Type B pancreatic cell (in vitro differentiated cells): ENCODE data around the gene MARF1. TPM values are rescaled to one million over a fixed set of nuclear protein-coding genes. Genes with fewer than 3 reads are reported as not detected.
"Not testable (repeated sequence)": the region's sequence is repeated elsewhere in the genome, so short reads cannot be mapped to it uniquely, and the experiment has no call there.

ENCODE experiments used
- DNase-seq: peaks from one replicate; pipeline ENCODE4 v3.0.0; 2021; ENCODE audit warnings: mixed read lengths; ENCODE audit not compliant: unreplicated experiment; ENCODE audit errors: extremely low spot score
- H3K27ac Mint-ChIP-seq: 2 replicates; pipeline ENCODE4 v1.8.0; 2021; ENCODE audit warnings: mild to moderate bottlenecking, mixed read lengths
- H3K27me3 Mint-ChIP-seq: 2 replicates; pipeline ENCODE4 v1.8.0; 2021; ENCODE audit warnings: mixed read lengths
- H3K36me3 Mint-ChIP-seq: 2 replicates; pipeline ENCODE4 v1.8.0; 2021; ENCODE audit warnings: mixed read lengths
- H3K4me1 Mint-ChIP-seq: one replicate; pipeline ENCODE4 v1.8.0; 2021; ENCODE audit warnings: mixed read lengths; ENCODE audit not compliant: unreplicated experiment
- H3K4me3 Mint-ChIP-seq: 2 replicates; pipeline ENCODE4 v1.8.0; 2021; ENCODE audit warnings: mild to moderate bottlenecking, mixed read lengths
- H3K9me3 Mint-ChIP-seq: 2 replicates; pipeline ENCODE4 v1.8.0; 2021; ENCODE audit warnings: mixed read lengths
- total RNA-seq: library from RNA; stranded (reverse); gene quantifications from 2 replicates; pipeline ENCODE4 v1.2.1, GENCODE V29; 2021; ENCODE audit warnings: low replicate concordance
- TF ChIP-seq, protein P1 (sequence below): fragments of 200-600 bp; sonication (generic); conservative IDR thresholded peaks from 2 replicates; pipeline ENCODE4 v1.5.0; 2021; ENCODE audit warnings: antibody characterized with exemption, mild to moderate bottlenecking

The MARF1 gene
- total RNA-seq, 1 donor from 2014 or later, result 75.4 TPM

DNA sequence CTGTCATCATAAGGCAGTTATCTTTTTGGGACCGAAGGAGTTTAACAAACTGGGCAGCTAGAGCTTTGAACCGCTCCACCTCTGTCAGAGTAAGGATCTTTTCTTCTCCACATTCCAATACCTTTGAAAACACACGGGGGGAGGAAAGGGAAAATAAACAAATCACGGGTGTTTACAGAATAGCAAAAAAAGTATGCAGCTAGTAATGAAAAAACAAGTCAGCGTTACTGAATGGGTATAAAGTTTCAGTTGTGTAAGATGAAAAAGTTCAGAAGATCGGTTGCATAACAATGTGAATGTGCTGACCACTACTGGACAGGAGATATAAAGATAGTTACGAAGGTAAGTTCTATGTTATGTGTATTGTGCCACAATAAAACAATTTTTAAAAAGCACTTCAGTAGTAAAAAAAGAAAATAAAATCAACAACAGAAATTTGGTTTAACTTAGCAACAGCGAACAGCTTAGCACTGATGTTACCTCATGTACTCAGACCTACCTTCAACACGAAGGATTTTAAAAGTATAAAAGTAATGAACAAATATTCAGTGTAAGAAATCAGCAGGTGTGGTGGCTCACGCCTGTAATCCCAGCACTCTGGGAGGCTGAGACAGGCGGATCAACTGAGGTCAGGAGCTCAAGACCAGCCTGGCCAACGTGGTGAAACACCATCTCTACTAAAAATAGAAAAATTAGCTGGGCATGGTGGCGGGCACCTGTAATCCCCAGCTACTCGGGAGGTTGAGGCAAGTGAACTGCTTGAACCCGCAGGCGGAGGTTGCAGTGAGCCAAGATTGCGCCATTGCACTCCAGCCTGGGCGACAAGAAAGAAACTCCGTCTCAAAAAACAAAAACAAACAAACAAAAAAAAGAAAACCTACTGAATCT lies 34.3 kb downstream of the MARF1 start:
- no peaks in the 10 kb centered on the region for H3K9me3 Mint-ChIP-seq
- H3K27ac Mint-ChIP-seq, result no peak overlapping the region
- no peaks in the 10 kb centered on the region for H3K27me3 Mint-ChIP-seq
- TF ChIP-seq, protein P1, sequence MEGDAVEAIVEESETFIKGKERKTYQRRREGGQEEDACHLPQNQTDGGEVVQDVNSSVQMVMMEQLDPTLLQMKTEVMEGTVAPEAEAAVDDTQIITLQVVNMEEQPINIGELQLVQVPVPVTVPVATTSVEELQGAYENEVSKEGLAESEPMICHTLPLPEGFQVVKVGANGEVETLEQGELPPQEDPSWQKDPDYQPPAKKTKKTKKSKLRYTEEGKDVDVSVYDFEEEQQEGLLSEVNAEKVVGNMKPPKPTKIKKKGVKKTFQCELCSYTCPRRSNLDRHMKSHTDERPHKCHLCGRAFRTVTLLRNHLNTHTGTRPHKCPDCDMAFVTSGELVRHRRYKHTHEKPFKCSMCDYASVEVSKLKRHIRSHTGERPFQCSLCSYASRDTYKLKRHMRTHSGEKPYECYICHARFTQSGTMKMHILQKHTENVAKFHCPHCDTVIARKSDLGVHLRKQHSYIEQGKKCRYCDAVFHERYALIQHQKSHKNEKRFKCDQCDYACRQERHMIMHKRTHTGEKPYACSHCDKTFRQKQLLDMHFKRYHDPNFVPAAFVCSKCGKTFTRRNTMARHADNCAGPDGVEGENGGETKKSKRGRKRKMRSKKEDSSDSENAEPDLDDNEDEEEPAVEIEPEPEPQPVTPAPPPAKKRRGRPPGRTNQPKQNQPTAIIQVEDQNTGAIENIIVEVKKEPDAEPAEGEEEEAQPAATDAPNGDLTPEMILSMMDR, result no peak
- peaks cover 28% of the 10 kb centered on the region for H3K36me3 Mint-ChIP-seq
- no peak overlapping the region for H3K4me3 Mint-ChIP-seq
- DNase-seq, result no peak
- no peaks in the 10 kb centered on the region for H3K4me1 Mint-ChIP-seq

DNA sequence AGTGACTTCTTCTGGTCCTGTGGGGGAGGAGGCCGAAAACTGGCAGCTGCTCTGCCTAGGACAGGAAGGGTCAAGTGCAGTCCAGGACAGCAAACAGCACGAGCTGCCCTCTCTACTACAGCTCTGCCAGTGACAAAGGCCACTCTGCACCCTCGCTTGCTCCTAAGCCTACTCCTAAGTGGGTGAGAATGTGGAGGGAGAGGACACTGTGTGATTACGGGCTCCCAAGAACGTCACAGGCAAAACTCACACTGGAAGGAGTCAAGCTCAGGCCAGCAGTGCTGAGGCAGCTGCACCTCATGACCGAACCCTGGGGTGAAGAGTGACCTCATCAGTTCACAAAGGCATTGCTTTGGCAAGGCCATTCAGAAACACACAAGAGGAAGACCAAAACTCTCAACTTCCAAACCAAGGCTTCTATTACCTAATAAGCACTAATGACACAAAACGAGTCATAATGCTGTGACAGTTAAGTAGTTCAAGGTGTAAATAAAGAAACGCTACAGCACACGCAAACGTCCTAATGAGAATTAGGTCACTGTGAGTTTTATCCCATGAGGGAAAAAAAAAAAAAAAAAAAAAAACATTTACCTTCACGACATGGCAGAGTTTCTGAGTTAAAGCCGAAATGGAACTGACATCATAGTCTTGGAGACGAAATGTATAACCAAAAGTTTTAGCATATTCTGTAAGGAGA lies 35.1 kb downstream of the MARF1 start:
- no peak overlapping the region for H3K27ac Mint-ChIP-seq
- TF ChIP-seq, protein P1, result no peak
- DNase-seq, result no peak
- no peak overlapping the region for H3K4me3 Mint-ChIP-seq
- no peaks in the 10 kb centered on the region for H3K4me1 Mint-ChIP-seq
- peaks cover 31% of the 10 kb centered on the region for H3K36me3 Mint-ChIP-seq
- no peaks in the 10 kb centered on the region for H3K27me3 Mint-ChIP-seq
- H3K9me3 Mint-ChIP-seq, result no peaks in the 10 kb centered on the region

DNA sequence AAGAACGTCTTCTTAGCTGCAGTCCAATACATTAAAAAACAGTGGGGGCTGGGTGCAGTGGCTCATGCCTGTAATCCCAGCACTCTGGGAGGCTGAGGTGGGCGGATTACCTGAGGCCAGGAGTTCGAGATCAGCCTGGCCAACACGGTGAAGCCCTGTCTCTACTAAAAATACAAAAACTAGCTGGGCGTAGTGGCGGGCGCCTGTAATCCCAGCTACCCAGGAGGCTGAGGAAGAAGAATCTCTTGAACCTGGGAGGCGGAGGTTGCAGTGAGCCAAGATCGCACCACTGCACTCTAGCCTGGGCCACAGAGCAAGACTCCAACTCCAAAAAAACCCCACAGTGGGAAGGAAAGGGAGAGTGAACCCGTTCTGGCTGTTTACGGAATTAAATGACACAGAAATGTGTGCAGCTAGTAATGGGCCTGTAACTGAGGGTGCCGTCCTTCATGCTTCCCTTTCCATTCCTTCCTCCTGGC lies 35.7 kb downstream of the MARF1 start:
- H3K27me3 Mint-ChIP-seq, H3K4me3 Mint-ChIP-seq: not testable (repeated sequence)

DNA sequence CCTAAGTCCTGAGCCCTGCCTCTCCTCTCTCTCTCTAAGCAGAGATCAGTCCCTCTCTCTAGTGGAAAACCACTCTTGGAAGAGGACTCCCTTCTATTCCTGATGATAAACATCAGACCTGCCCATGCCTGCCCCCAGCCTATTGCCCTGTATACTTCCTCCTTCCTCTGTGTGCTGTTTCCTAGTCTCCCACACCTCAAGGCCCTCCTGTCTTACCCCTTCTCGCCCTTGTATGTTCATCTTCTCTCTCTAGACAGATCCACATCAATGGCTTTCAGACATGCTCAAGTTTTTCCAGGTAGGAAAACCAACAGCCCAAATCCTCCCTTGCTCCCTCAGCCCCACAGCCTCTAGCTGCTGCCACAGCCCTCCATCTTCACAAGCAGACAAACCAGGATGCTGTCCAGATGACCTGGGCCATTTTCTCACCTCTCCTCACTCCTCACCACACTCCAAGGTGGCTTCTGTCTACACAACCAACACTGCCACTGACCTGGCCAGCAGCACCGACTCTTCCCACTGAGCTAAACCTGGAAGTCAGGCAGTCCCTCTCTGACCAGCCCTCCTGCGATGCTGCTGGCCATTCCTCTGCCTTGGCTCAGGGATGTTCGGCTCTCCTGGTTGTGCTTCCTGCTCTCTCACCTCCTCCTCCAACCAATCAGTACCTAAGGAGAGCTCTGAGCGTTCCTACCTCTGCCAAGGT lies 36.3 kb downstream of the MARF1 start:
- Mint-ChIP-seq H3K4me1 (no peaks in the 10 kb centered on the region), H3K36me3 (peaks cover 36% of the 10 kb centered on the region), H3K27ac (no peak overlapping the region), H3K27me3 (no peaks in the 10 kb centered on the region), H3K4me3 (no peak overlapping the region), H3K9me3 (no peaks in the 10 kb centered on the region)
- TF ChIP-seq, protein P1, result no peak
- no peak for DNase-seq

More for the DNA sequence above, 35.7 kb downstream of the MARF1 start:
- H3K27ac Mint-ChIP-seq, H3K4me1 Mint-ChIP-seq, DNase-seq, H3K9me3 Mint-ChIP-seq: not testable (repeated sequence)
- peaks cover 34% of the 10 kb centered on the region for H3K36me3 Mint-ChIP-seq

DNA sequence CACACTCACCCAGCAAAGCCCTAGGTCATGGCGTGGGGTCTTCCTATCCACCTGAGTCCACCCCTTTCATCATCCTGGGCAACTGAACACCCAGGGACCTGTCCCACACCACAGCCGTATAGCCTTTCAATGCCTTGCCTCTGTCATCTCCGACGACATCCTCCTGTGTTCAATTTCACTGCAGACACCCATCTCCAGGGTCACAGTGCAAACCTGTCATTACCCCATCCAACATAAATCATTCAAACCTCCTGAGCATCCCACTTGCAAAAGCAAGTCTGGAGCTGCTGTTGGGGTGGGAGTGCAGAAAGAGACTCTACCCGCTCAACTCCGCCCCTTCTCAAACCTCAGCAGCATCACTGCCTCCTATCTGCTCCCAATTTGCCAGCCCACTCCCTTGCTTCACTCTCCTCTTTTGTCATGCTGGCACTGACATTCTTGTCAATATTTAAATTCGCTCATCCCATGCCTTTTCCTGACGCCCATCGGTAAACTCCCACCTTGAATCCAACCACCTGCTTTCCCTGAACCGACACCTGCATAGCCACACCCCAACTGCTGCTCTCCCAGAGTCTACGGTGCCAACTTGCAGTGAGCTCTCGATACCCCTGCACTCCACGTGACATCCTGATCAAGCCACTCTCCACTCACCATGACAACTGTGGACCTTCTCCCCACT lies 37.0 kb downstream of the MARF1 start:
- Mint-ChIP-seq H3K9me3 (no peaks in the 10 kb centered on the region), H3K36me3 (peaks cover 34% of the 10 kb centered on the region)
- DNase-seq, result no peak

More for the DNA sequence above, 37.0 kb downstream of the MARF1 start:
- H3K27ac Mint-ChIP-seq, result peak overlapping the region; percentile 41
- H3K4me1 Mint-ChIP-seq, result no peaks in the 10 kb centered on the region
- TF ChIP-seq, protein P1, result no peak
- H3K27me3 Mint-ChIP-seq, result no peaks in the 10 kb centered on the region
- no peak overlapping the region for H3K4me3 Mint-ChIP-seq
